ENCODE data around the gene RBM19.
"Not testable (repeated sequence)": the region's sequence is repeated elsewhere in the genome, so short reads cannot be mapped to it uniquely, and the experiment has no call there.

RBM19 gene

DNA sequence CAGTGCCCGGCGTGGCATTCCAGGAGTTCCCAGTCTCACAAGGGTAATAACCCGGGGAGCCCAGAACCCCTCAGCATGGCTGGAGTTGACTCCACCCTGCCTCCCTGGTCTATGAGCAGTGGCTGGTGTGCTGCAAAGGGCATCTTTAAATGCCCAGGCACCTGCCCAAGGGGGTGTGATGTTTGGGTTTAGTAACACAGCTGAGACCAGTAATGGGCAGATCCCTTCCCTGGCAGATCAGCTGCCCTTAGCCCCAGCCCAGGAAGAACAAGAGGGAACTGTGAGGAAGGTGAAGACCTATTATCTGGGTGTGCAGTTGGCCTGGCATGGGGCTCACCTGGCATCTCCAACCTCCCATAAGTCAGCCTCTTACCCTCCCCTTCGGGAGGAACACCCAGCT, 35.9 kb downstream of the RBM19 start:
- DNase-seq, result no peak

DNA sequence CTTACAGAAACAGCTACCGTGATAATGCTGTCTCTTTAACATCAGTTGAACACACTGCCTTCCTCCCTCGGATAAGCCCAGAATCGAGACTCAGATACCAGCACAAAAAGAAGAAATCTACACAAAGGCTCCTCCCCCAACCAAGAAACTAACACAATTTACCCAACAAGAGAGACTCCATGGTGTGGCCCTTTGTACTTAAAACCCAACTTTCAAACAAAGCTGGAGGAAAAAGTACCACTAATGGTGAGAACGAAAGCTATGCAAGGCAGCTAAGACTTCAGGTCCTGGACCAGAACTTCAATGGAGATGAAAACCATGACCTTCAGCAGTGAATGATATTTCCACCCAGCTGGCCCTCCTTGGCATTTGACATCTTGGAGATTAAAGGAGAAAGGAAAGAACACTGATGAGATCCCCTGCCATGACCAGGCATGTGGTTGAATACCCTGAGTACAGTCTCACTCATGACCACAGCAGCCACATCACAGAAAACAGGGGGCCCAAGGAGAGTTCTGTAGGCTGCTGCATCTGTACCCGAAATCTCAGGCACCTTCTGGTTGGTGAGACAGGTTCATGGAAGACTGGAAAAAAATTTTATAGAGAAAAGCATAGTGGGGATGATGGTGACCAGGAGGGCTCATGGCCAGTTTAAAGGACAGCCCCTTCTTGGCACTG, 36.7 kb downstream of the RBM19 start:
- no peak for DNase-seq

DNA sequence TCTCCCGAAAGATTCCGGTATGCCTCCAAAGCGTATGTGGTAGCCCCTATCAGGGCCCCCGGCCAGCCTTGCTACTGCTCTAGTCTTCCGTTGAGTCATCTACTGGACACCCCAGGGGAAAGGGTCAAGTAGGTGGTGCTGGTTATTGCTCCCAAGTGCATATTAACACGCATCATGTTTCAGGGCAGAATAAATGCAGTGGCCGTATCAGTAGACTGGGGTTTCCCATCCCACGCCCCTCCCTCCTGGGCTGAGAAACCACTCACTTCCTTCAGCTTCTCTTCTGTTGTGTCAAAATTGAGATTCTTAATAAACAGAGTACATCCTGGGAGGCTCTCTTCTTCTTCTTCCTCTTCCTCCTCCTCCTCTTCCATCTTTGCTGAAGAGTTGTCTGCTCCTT, 39.3 kb downstream of the RBM19 start:
- no peak for DNase-seq

DNA sequence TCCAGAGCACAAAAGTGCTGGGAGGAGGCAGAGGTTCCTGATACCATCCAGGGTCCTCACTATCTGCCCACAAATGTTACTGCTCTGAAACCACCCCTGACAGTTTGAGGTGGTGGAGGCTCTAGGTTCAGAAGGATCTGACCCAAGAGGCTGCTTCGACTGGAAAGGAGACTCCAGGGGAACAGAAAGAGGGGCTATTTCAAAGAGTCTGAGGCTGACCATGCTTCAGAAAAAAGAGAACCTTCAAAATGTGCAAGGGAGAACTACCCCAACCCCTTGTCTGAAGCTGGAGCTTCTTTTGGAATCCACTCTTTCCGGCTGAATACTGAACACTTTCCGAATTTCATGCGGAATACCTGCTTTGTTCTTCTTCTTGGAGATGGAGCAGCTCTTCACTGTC, 41.8 kb downstream of the RBM19 start:
- no peak for DNase-seq

DNA sequence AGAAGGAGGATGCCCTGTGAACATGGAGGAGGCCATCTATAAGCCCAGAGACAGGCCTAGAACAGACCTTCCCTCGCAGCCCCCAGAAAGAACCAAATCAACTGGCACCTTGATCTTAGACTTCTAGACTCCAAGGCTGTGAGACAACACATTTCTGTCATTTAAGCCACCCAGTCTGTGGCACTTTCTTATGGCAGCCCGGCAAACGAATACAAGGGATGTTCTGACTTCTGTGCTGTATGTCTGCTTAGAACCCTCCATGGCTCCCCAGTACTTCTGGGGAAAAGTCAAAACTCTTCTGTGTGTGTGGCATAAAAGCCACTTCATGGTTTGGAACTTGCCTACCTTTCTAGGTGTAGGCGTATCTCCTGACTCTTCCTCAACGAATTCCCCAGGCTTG, 42.9 kb downstream of the RBM19 start:
- no peak for DNase-seq

DNA sequence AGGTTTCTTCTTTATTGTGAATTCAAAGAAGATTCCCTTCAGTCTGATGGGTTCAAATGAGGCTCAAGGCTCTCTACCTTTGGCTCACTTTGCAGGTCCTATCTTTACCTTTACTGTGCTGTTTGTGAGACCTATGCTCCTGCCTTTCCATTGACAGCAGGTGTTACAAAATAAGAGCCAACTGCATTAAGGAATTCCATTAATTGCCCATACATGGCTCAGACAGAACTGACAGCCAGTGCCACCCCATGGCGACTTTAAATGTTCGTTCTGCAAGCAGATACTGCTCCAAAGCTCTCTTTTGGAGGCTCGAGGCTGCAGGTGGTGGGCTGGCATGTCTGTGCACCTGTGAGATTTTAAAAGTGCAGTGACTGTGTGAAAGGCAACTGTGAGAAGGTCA, 44.7 kb downstream of the RBM19 start:
- DNase-seq, result no peak

DNA sequence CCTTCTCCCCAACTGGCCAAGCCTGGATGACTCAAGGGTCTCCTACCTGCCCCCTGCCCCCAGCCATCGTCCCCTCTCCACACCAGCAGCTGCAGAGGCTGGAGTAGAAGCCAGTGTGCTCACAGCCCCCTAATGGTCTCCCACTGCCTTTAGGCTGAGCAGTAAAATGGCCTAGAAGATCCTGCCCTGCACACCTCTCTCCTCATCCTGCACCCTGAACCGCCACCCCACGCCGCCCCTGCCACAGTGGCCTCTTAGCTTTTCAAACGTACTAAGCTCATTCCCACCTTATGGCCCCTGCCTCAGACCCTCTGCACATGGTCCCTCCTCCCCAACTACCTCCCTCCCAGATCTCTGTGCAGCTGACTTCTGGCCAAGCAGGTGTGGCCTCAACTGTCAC, 46.3 kb downstream of the RBM19 start:
- DNase-seq, result no peak

DNA sequence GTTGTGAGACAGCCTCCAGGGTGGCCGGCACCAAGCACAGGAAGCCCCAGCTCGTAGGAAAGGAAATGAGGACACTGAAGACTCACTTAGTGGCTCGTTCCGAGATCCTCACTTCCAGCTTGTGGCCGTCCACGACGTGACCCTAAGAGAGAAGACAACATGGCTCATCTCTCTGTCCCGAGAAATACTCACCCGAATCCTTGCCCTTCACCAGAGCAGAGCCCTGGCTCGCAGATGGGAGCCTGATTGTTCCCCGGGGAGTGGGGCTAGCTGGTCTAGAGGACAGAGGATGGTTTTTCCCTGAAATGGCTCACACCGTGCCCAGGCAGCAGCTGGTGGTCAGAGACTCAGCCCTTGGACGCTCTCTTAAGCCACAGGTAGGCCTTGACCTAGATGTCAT, 47.8 kb downstream of the RBM19 start:
- DNase-seq, result no peak

DNA sequence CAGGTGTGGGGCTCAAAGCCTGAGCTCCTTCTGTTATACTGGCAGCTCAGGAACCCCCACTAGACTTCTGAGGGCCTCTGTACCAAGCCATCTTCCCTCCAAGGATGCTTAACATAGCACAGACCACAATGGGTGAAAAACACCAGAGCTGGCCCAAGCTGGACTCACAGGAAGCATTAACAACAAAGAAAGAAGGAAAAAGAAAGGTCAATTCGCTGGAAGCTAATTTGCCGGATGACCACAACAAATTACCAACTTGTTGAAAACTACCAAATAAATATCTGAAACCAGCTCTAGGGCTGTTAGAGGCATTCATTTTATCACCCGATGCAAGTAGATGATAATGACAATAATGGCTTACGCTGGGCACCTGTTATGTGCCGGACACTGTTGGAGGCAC, 48.7 kb downstream of the RBM19 start:
- no peak for DNase-seq

DNA sequence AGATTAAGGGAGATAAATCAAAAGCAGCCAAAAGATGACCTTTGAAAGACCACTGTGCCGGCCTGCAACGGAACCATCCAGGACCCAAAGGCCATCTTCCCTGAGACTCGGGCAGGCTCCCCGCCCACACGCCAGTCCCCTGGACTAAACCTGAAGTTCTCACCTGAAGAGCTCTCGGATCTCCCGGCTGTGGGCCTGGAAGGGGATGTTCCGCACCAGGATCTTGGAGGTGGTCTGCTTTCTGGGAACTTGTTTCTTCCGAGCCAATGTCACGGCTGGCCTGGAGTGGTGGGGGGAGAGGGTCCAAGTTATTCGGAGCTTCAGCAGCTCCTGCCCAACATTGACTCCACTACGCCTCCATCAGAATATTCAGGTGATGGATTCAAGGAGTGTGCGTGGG, 51.3 kb downstream of the RBM19 start:
- DNase-seq, result no peak

DNA sequence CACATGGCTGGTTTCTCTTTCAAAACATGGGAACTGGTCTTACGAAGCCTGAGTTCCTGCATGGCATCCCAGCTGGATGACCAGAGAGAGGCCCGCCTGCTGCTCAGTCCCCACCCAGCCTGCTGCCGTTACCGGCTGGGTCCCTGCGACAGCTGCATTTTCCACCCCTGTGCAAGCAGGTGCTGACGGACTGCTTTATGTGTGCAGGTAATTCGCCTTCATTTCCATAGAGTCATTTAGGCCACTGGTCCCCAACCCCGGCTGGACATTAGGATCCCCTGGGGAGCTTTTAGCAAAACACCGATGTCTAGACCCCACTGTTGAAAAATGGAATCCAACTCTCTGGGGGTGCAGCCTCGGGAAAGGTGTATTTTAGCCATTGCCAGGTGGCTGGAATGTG, 51.9 kb downstream of the RBM19 start:
- no peak for DNase-seq

DNA sequence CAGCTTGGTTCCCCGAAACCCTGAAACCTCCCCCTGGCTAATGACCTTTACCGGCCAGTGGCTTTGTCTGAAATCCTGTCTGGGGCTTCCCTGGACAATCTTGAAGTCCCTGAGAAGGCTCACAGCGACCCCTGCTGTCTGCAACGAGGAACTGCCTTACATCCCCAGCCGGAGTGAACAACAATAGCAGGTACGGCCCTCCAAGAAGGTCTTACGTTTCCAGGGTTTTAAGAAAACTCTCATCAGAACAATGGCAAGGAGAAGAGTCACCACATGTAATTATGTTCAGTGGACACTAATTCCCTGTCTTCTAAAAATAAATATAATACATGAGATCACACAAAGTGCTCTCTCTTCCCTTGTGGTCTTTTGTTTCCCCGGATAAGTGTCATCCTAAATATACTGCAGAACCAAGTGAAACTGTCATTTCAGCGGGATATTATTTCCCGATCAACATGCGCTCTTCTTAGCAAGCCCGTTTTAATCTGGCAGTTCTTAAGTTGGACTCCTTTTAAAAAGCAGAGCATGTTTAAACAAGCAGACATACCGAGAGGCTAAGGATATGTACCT, 53.3 kb downstream of the RBM19 start:
- DNase-seq, result peak; percentile 23 to 25

DNA sequence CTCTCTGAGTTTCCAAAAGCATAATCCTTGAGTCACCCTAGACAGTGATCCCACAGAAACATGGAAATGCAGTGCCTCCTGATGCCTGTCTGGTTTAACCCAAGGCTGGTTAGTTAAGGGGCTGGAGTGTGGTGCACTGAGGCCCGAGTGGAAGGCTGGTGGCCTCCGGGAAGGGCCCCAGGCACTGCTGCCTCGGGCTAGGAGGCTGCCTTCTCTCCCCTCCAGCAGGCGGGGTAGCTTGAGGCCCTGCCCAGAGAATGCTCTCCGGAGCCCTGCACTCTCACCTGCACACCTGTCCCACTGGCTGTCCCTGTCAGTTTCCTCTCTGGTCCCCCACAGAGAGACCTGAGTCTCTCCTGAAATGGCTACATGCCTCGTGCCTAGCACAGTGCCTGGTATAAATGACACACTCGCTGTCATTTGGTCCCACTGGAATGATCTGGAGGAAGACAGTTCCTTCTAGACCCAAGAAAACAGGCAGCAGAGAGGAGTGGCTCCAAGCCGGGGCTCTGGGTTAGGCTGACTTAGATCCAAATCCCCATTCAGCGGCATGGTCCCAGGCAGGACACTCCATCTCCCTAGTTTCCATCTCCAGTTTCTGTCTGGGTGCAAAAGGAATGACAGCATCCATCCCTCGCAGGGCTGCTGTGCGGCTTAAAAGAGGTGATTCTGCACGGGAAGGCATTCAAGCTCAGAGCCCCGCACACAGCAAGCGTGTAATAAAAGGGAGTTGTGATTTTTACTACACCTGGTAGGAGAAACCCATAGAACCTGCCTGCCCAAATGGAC, 54.0 kb downstream of the RBM19 start:
- no peak for DNase-seq

DNA sequence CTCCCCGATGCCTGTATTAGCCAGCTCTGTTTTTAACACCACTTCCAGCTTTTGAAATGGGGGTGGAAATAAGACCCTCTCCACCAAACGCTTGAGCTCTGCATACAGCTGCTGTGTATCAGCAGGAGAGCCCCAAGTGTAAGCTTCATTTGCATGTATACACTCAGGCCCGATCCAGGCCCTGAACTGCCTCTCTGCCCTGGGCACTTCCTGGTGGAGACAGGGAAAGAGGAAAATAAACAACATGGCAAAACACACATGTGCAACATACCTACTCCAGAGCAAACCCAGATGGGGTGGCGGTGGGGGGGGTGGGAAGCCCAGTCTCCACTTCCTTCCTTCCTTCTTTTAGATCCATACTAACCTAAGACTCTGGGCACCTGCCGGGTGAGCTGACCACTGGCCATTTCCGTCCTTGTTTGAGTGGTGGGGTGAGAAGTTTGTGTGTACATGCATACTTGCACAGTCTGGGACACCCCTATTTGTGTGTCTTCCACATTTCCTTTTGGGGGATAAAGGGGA, 55.3 kb downstream of the RBM19 start:
- DNase-seq, result no peak

DNA sequence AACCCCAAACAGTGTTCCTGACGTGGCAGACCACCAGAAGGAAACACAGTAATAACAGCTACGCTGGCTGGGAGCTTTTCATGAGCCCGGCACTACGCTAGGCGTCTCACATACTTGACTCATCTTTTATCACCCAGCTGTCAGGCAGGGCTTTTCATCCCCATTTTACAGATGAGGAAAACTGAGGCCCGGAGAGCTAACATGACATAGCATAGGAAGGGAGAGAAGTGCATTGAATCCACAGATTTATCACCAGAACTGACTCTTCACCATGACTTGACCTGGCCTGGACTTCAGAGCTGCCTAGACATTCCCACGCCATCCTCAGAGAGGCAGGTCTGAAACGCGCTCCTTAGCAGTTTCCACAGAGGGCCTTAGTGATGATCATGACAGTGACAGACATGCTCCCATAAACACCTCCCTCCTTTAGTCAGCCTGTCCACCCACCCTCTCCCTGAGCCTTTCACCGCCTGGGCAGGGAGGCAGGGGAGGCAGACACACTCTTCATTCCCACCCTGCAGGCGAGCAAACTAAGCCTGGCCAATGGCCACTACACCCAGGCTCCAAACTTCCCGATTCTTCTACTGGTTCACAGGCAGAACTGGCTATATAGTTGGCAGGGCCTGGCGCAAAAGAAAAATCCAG, 56.2 kb downstream of the RBM19 start:
- DNase-seq, result no peak

DNA sequence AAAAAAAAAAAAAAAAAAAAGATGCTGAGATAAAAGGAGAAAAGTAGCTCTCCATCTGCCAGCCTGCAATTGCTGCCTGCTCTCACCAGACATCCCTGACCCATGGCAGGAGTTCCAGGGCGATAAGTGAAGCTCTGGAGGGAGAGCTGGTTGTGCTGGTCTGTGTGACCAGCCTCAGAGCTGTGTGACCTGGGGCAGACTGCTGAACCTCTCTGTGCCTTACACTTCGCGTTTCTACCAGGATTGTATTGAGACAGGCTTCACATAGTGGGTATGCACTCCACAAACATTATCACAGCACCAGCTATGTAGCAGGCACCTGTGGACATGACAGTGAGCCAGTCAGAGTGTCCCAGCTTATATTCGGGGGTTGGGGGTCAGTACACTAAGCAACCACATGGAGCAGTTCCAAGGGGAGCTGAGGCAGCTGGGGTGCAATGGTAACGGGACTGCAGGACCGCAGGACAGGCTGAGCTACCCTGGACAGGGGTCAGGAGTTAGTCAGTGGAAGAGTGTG, 57.5 kb downstream of the RBM19 start:
- no peak for DNase-seq

DNA sequence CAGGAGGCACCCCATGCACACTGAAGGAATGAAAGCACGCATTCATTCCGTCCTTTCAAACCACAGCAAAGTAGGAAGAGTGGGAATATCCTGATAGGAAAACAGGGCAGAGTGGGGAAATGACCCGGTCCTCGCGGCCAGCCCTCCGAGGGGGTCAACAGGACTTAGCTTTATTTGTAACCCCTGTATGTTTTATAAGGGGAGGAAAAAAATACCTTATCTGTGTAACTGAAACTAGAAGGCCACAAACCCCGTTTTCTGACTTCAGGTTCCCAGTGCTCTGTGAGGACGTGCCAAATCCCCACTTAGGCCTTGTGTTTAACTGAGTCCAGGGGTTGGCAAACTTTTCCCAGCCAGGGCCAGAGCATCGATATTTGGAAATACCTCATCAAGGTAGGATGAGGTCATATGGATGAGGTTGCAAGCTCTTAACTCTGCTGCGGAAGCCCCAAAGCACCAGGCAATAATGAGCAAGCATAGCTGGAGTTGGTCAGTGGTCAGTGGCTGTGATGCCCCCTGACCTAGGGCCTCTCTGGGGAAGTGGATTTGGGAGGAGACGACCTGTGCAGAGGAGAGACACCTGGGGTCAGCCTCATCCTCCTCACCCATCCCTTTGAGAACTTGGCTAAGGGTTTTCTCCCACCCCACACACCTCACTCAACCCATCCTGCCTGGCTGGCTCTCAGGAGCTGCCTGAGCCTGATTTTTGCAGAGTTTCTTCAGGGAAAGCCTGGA, 58.5 kb downstream of the RBM19 start:
- DNase-seq, result no peak

DNA sequence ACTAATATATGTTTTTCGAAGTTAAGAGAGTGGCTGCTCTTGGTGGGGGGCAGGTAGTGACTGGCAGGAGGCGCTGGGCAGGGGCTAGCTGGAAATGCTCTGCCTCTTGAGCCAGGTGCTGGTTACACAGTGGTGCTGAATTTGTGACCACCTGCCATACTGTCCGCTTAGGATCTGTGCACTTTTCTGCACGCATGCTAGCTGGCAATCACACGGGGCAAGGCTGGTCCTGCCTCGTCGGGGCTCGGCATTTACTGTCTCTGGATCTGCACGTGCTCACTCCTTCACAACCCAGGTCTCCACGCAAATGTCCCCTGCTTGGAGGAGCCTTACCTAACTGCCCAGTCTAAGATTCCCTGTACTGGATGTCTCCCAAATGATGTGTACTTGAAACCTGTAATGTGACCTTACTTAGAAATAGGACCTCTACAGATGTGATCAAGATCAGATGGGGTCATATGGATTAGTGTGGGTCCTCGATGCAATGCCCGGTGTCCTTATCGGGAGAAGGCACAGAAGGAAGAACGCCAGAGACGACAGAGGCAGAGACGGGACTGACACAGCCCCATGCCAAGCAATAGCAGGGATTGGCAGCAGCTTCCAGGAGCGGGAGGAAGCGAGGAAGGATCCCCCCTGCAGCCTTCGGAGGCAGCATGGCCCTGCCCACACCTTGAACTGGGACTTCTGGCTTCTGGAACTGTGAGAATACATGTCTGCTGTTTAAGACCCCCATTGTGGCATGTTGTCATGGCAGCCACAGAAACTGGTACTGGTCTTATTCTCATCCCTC, 59.5 kb downstream of the RBM19 start:
- DNase-seq, result no peak

DNA sequence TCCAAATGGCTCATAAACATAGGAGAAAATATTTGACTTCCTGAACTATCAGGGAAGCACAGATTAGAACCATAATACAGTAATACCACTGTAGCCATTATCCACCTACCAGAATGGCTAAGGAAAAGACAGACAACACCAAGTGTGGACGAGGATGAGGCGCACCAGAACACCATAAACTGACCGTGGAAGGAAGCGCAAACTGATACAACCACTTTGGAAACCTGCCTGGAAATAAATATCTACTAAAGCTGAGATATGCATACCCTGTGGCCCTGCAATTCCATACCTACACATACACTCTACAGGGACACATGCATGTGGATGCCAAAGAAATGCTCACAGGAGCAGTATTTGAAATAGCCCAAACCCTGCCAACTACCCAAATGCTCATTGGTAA, 60.3 kb downstream of the RBM19 start:
- no peak for DNase-seq

DNA sequence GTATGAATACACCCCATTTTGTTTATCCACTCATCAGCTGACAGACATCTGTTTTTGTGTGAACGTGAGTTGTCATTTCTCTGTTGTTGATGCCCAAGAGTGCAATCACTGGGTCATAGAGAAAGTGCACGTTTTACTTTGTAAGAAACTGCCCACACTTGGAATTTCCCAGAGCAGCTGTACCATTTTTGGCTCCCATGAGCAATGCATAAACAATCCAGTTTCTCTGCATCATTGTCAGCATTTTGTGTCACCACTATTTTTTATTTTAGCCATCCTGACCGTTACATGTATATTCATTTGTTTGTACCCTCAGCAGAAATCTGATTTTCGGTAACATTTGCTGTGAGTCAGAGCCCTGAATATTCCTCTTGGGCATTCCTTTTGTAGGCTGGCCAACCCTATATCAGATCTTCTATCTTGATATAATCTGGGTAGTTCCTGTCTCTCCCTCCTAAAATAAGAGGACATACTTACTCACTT, 62.7 kb downstream of the RBM19 start:
- DNase-seq, result no peak

DNA sequence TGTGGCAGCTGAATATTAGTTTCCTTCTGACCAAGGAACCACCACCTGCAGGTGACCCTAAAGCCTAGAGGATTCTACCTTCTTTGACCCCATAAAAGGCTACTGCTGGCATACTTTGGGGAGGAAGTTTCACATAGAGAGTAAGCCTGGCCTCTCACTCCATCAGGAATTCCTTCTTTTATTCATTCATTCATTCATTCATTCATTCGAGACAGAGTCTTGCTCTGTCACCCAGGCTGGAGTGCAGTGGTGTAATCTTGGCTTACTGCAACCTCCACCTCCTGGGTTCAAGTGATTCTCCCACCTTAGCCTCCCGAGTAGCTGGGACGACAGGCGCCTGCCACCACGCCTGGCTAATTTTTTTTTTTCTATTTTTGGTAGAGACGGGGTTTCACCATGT, 64.8 kb downstream of the RBM19 start:
- DNase-seq, result not testable (repeated sequence)

DNA sequence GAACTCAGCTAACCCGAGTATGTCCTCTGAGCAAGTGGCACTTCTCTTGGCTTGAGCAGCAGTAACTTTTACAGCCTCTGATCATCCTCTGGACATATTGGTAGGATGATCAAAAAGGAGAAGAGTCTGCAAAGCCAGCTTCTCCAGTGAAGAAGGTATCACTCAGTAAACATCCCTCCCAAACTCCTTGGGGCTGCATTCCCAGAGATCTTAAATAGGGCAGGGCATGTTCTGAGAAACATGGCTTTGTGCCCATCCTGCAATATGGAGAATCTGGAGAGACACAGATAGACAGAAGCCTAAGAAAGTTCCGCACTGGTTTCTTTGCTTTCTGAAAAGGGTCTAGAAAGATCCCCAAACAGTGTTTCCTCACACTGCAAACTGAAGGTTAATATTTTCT, 65.4 kb downstream of the RBM19 start:
- no peak for DNase-seq
